RPMI8226 (cell line): ENCODE measurements around the gene RNF144A.
"Not testable (repeated sequence)": the region's sequence is repeated elsewhere in the genome, so short reads cannot be mapped to it uniquely, and the experiment has no call there.

ENCODE experiments used
- DNase-seq: peaks from one replicate; pipeline ENCODE4 v3.0.0-alpha.2; 2015

Gene RNF144A, protein sequence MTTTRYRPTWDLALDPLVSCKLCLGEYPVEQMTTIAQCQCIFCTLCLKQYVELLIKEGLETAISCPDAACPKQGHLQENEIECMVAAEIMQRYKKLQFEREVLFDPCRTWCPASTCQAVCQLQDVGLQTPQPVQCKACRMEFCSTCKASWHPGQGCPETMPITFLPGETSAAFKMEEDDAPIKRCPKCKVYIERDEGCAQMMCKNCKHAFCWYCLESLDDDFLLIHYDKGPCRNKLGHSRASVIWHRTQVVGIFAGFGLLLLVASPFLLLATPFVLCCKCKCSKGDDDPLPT

DNA sequence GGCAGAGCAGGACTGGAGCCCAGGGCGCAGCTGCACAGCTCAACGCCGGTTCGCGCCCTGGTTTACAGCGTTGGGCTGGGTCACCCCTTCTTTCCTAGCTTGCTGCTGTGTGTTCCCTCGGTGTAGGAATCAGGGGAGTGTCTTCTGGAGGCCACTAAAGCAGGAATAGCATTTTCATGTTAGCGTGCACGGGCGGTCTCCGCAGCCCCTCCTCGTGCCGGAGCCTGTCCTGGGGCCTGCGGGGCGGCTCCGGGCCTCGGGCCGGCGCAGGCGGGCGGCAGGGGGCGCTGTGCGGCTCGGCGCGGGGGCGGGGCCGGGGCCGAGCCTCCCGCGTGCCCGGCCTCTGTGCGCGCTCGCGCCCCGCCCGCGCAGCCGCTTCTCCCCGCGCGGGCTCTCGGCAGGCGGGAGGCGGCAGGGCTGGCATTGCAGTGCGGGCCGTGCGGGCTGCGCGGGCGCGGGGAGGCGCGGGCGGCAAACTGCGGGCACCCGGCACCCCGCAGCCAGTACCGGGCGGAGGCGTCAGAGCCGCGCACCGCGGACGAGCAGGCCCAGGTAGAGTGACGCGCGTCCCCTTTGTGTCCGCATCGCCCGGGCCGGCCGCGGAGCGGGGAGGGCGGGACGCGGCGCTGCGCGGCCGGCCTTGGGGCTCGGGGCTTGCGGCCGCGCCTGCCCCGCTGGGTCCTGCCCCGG, at the start of gene RNF144A:
Gene RNF144A (plus strand): TSS at position 342 of the 690 bp plus-strand sequence. CDS start 79,515 bp downstream, outside the sequence.
- peak; percentile 42 for DNase-seq

DNA sequence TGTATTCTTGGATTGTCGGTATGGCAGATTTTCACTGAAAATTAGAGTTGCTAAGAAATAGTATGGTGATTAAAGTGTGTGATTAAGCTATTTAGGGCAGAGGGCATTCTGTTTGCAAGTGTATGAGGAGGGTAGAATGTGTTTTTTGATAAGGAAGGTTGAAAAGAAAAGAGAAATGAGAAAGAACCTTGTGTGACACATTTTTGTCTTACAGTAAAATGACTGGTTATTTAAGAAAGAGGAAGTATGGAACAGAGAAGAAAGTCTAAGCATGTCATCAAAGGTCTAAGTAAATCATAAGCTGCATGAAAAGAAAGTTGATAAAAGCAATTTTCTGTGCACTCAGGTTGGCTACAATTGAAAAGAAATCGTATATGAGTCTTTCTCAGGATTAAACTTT, 44.8 kb upstream of the RNF144A start:
- DNase-seq, result no peak

DNA sequence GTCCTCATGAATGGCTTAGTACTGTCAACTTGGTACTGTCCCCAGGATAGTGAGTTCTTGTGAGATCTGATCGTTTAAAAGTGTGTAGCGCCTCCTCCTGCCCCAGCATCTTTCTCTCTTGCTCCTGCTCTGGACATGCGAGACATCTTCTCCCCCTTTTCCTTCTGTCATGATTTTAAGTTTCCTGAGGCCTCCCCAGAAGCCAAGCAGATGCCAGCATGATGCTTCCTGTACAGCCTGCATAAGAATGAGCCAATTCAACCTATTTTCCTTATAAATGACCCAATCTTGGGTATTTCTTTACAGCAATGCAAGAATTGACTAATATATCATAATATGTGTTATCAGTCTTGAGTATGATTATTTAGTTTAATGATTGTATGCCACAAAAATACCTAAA, 43.2 kb upstream of the RNF144A start:
- DNase-seq, result no peak

DNA sequence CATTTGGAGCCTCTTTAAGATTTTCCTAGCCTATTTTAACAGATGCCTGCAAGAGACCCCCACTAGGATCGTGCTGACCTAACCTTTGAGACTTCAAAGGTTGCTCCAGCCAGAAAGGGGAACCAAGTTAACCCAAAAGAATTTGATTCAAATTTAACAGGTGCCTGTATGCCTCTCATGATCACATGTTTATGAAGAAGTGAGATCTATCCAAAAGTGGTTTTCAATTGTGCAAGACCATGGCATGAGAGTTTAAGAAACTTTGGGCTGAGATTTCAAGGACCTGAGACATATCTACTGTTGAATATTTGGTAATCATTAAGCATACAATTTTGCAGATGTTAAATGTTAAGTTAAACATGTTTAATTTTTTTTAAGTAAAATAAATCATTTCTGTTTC, 40.9 kb upstream of the RNF144A start:
- DNase-seq, result no peak

DNA sequence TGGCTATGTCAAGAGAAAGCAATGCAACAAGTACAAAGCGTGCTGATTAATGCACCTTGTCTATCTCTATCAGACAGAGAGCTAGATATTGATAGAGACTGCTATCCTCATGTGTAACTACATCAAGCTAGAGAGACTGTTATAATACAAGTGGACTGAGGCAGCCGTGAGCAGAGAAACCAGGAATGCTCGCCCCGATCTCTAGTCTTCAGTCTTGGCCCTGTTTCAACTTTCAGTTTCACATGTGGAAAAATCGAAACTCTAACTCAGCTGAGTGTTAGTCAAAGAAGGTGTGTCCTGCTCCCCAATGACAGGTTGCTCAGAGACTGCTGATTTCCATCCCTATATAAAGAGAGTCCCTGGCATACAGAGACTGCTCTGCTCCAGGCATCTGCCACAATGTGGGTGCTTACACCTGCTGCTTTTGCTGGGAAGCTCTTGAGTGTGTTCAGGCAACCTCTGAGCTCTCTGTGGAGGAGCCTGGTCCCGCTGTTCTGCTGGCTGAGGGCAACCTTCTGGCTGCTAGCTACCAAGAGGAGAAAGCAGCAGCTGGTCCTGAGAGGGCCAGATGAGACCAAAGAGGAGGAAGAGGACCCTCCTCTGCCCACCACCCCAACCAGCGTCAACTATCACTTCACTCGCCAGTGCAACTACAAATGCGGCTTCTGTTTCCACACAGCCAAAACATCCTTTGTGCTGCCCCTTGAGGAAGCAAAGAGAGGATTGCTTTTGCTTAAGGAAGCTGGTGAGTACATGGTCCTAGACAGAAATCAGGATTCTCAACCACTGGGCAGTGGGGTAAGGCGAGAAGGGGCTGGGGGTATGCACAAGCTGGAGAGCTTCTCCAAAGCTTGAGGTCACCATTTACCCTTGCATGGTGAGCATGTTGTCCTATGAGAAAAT, 39.6 kb upstream of the RNF144A start, which contains the start of gene RSAD2:
Gene RSAD2 (plus strand): TSS at position 376 of the 903 bp plus-strand sequence. CDS start 24 bp downstream, at position 400.
- peak; percentile 75 for DNase-seq

DNA sequence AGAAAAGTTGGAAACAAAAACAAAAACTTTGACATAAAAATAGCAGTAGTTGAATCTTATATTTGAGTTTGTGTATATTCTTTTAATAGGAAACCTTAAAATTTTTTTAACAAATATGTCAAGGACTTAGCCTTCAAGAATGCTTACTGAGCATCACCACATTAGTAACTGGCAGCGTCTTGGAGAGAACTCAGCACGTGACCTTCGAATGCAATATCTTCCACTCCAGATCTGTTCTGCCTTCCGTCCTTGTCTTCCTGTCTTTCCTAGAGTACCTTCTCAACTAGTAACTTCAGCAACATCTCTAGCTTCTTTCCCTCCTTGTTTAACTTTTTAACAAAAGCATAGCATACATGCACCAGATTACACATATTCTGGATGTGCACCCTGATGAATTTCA, 38.7 kb upstream of the RNF144A start:
- DNase-seq, result no peak

DNA sequence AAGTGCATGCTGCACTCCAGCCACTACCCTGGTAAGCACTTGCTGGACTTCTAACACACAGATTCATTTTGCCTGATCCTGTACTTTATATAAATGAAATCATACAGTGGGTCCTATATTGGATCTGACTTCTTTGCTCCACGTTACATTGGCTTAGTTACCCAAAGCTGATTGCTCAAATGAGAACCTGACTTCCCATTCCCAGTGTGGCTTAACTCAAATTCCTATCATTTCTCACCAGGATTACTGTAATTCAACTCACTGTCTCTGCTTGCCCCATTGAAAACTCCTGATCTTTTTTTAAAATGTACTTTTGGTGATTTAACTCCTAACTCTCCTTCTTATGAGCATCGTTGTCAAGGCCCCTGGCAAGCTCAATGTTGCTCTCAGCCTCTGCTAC, 38.2 kb upstream of the RNF144A start:
- no peak for DNase-seq

DNA sequence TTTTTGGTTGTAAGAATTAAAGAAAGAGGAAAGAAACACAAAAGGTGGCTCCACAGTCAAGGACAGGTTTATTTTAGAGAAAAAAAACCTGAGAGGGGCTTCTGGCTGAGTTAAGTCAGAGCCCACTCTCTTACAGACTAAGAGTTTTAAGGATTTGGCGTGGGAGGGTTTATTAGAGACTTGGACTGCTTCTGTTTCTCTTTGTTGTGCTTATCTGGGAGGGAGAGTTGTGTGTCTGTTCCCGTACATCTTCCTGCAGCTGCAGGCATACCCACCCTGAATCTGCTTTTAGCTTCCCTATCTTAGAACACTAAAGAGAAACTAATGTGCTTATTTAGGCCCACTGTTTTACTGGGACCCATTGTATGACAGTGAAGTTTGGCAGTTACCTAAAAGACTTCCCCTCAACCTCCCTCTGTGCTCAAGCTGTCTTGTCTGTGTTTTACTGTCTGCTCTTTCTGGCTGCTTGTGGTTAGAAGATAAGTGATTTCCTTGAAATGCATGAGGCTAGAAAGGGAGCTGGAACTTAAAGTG, 36.9 kb upstream of the RNF144A start:
- DNase-seq, result no peak

DNA sequence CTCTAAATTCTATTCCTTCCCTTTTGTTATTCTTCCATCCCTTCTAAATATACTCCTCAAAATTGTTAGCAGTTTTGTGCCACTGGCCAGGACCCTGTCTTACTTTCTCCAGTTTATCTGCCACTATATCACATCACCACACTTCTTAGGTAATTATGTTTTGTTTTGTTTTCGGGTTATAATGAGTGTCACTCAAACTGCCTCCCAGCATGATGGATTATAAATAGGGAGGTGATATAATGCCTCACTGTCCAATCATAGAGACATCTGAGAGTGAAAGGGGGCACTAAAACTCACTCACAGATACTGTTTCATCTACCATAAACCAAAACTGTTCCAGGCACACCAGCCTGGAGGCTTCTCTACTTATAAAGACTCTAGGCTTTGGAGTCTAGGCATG, 36.2 kb upstream of the RNF144A start:
- DNase-seq, result no peak

DNA sequence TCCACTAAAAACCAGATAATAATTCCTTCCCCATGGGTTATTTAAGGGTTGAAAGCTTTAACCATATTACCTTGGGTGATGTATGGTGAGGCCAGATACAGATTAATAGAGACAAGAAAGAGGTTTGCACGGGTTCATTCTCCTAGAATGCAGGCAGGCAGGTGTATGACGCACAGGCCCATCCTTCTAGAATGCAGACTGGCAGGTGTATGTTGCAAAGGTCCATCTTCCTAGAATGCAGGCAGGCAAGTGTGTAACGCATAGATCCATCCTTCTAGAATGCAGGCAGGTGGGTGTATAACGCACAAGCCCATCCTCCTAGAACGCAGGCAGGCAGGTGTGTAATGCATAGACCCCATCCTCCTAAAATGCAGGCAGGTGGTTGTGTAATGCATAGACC, 35.7 kb upstream of the RNF144A start:
- no peak for DNase-seq

DNA sequence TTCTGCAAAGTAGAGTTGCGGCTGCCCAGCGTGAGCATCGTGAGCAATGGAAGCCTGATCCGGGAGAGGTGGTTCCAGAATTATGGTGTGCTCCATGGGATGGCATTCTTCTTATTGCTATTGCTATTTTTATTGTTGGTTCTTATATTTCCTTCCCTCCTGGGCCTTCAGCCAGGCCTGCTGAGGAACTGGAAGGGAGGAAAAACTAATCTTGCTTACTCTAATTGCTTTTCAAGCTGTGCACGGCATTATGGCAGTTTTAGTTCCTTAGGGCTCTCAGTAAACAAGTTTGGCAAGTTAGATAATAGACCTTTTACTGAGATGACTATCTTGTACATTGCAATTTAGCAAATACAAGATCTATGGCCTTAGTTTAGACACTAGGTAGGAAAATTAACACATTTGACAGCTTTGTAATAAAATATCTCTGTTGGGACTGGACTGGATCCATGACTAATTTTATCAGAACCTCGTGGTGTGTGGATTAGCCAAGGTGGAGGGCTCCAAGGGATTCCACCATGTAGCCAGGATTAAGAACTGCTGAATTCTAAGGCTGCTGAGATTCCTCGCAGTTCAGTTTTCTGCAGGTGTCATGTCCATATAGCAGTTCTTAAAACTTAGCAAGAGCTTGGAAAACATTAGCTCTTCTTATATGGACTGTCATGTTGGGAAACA, 33.6 kb upstream of the RNF144A start:
- DNase-seq, result no peak

DNA sequence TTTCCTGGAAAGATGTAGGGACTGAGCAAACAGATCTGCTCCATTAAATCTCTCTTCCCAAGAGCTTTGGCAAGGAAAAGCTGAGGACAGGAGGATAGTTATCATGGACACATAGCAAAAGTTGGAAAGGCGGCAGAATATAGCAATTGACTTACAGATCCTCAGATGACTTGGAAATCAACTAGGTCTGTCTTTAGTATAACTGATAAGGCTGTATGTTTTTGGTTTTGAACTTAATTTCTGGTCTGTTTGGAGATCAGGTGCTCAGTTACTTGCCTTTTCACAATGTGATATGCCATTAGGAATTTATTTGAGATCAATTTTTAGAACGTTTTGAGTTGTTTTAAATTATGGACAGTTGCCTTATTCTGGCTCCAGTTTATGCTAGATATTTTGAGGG, 31.7 kb upstream of the RNF144A start:
- no peak for DNase-seq

DNA sequence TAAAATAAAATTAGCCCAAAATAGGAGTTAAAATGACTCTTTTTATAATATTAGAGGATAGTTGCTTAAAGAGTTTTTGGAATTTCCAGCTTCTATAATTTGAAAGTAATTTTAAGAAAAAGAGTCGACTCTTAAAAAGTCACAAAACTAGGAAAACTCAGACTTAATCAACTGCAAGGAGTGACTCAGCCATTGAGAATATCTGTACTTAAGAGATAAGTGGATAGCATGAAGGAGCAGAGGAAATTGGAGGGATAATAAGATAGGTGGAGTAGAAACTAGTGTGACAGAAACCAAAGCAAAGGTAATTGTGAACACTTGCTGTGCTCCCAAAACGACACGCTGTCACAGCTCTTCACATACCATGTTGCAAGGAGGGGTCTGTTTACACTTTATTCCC, 31.2 kb upstream of the RNF144A start:
- no peak for DNase-seq

DNA sequence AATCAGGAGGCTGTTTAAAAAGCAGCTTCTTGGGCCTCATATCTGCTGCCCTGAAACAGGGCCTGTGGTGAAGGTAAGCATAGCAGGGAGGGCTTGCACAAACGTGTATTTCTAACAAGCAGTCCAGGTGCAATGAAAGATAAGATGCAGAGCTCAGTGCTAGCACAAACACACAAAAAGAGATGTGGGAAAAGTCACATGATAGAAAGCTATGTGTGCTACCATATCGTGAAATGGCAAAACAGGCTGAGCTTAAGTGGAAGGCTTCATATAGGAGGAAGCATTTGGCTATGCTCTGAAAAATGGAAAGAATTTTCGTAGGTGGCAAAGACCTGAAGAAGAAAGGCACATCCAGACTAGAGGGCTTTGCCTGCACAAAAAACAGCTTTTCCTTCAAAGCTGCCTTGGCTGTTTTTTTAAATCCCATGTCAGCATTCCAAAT, 29.4 kb upstream of the RNF144A start:
- no peak for DNase-seq

DNA sequence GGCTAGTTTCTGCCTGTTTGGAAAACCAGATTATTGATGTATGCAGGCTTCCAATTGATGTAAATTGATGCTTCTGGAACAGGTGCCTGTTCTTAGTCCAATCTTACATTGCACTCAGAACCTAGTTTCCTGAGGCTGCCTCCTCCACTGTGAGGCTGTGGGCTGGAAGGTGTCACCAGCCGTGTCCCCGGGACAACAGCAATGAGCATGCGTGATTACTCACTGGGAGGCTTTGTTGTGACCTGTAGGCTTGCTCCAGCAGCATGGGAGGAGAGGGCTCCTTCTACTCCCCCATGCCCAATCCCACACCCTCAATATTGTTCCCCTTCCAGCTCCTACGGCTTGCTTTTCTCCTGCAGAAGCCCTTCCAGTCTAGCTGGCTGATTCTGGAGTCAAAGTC, 28.5 kb upstream of the RNF144A start:
- no peak for DNase-seq

DNA sequence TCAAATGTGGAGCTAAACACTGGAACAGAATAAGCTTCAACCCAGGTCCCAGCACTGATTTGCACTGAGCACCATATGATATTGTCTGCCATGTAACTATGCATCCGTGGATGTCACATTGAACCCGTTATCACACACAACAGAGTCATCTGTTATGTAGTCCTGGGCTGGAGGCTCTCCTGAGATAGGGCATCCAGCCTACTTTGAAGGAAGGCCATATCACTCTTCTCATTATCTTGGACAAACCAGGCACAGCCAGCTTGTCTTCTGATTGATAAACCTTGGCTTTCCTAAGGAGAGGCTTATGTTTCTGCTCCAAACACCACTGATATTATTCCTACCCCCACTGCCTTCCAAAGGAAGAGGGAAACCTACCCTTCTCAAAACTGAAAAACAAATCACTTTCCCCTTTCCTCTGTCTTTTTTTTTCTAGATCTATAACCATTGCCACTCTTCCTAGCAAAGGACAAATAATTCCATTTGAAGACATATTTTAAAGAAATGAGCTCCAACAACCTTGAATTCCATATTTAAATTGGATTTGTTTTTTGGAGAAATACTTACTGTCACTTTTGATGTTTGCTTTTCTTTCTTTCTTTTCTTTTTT, 23.2 kb upstream of the RNF144A start:
- DNase-seq, result no peak

DNA sequence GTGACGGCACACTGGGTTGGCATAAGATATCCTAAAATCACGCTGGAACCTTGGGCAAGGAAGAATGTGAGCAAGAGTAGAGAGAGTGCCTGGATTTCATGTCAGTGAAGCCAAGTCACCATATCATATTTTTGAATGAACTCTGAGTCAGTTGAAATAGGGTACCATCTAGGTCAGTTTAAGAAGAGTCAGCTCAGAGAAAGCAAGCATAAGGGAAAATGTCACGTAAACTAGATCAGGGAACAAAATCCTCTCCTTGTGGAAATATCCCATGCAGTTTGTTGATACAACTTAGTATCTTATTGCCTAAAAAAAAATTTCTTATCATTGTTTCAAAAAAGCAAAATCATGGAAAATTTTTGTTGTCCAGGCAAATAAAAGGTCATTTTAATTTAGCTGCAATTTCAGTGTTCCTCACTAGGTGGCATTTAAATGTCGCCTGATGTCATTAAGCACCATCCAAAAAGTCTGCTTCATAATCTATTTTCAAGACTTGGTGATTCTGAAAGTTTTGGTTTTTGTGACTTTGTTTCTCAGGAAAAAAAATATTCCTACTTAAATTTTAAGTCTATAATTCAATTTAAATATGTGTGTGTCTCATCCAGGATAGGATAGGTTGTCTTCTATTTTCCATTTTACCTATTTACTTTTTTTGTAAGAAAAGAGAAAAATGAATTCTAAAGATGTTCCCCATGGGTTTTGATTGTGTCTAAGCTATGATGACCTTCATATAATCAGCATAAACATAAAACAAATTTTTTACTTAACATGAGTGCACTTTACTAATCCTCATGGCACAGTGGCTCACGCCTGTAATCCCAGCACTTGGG, 20.1 kb upstream of the RNF144A start:
- peak; percentile 40 for DNase-seq

DNA sequence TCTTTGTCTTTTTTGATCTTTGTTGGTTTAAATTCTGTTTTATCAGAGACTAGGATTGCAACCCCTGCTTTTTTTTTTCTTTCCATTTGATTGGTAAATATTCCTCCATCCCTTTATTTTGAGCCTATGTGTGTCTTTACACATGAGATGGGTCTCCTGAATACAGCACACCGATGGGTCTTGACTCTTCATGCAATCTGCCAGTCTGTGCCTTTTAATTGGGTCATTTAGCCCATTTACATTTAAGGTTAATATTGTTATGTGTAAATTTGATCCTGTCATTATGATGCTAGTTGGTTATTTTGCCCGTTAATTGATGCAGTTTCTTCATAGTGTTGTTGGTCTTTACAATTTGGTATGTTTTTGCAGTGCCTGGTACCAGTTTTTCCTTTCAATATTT, 14.6 kb upstream of the RNF144A start:
- not testable (repeated sequence) for DNase-seq

DNA sequence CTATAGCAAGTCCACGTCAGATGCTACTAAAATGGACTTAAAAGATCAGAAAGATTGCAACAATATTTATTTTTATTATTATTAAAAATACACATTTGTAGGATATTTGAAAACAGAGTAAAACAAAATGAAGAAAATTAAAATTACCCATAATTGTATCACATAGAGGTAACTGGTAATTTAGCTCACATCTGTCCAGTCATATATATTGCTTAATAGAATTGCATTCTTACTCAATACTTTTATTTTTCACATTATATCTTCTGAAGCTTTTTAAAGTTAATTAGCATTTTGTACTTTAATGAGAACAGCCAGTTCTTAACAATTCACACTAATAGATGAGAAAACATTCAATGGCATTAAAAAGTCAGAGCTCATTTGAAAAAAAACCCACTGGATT, 11.5 kb upstream of the RNF144A start:
- DNase-seq, result no peak

DNA sequence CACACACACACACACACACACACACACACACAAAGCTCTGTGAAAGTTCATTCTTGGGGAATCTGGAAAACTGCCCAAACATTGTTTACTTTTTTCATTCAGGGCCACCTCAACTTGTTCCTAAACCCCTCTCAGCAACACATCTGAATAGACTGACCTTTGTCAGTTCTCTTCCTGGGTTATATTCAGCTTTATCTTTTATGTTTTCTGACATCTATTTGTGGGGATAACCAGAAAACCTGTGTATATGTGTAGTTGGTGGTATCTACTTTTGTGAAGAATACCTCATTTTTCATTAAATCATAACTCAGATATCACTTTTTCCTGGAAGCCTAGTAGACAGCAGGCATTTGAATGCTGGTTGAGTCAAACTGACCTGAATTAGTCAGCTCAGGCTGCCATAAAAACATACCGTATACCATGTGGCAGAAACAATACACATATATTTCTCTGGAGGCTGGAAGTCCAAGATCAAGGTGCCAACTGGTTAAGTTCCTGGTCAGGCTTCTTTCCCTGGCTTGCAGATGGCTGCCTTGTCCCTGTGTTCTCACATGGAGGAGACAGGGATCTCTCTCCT, 11.0 kb upstream of the RNF144A start:
- DNase-seq, result no peak

DNA sequence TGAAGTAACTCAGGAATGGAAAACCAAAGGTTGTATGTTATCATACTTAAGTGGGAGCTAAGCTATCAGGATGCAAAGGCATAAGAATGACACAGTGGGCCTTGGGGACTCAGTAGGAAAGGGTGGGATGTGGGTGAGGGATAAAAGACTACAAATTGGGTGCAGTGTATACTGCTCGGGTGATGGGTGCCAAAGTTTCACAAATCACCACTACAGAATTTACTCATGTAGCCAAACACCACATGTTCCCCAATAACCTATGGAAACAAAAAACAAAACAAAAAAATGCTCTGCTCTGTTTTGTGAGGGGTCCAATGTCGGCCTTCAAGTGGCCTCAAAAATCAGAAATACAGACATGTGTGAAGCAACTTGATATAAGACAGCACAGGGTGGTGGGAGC, 8.9 kb upstream of the RNF144A start:
- no peak for DNase-seq
